Measurements from ENCODE around the gene PLPP7.

GRCh38 chr9:131329241-131329641 is 39.7 kb downstream of the PLPP7 start:
- TF ChIP-seq CTCF (IDR thresholded peaks at IDR 0.05): no peak
- no peak for TF ChIP-seq POLR2A (IDR thresholded peaks at IDR 0.05)
